Right lobe of liver (tissue), 6 donors: Measurements from ENCODE around the gene TNFRSF4. TPM values are rescaled to one million over a fixed set of nuclear protein-coding genes. Genes with fewer than 3 reads are reported as not detected.

Source experiments
- ATAC-seq, 4 donors: fragments of 200-7000 bp; cut with Tn5 transposase; one replicate each; pipeline ENCODE4 v1.9.1; 2020; ENCODE audit warnings: mild to moderate bottlenecking in 4 of 4, moderate library complexity in 4 of 4
- DNase-seq, 3 donors: peaks; one replicate each; pipeline ENCODE4 v3.0.0-alpha.2; 2020
- H3K27ac ChIP-seq, 3 donors: fragments of 200-600 bp; one replicate each; pipeline ENCODE4 v1.8.0; 2022
- H3K27me3 ChIP-seq, 2 donors: fragments of 200-600 bp; one replicate each; pipeline ENCODE4 v1.8.0; 2022
- H3K36me3 ChIP-seq, 4 donors: fragments of 200-600 bp; sonication (generic) in 1 of 4; one replicate each; pipeline versions ENCODE4 v1.5.1 to v1.8.0; 2017 to 2022; ENCODE audit warnings: control low read depth in 1 of 4
- H3K4me1 ChIP-seq, 4 donors: fragments of 200-600 bp; sonication (generic) in 1 of 4; one replicate each; pipeline versions ENCODE4 v1.5.1 to v1.8.0; 2017 to 2022; ENCODE audit warnings: control low read depth in 1 of 4
- H3K4me3 ChIP-seq, 3 donors: fragments of 200-600 bp; one replicate each; pipeline ENCODE4 v1.8.0; 2022
- H3K9me3 ChIP-seq, 4 donors: fragments of 200-600 bp; sonication (generic) in 1 of 4; one replicate each; pipeline versions ENCODE4 v1.5.1 to v1.8.0; 2017 to 2022; ENCODE audit warnings: control low read depth in 1 of 4
- CTCF ChIP-seq, 4 donors: fragments of 200-600 bp in 3 of 4; fragments of 450-650 bp in 1 of 4; IDR thresholded peaks; one replicate each; pipeline versions ENCODE4 v1.5.1 to v1.8.0; 2016 to 2022; ENCODE audit warnings: antibody characterized with exemption in 4 of 4, mild to moderate bottlenecking in 2 of 4
- POLR2A ChIP-seq: fragments of 450-650 bp; IDR thresholded peaks from one replicate; pipeline ENCODE4 v1.6.1; 2017; ENCODE audit warnings: antibody characterized with exemption, mild to moderate bottlenecking
- WGBS: methylation state at CpG from one replicate; pipeline ENCODE4 v1.1.6; 2018; ENCODE audit warnings: low coverage, low lambda C conversion rate; ENCODE audit not compliant: insufficient coverage; ENCODE audit errors: missing lambda C conversion rate; 5-methylcytosine and 5-hydroxymethylcytosine counted together
- intact Hi-C, 2 donors: fragments of 100-400 bp; cut with DNase I; formaldehyde crosslinking; loops; one replicate each; pipeline versions ENCODE4 v1.11.2 to v1.14.1; 2022
- total RNA-seq, 6 experiments: library from RNA; depleted of rRNA in 2 of 6; stranded (reverse); fragments of >200 nt in 2 of 6; fragmentation: NEBNext Ultra II Directional in 3 of 6; extraction: Animal tissue kit (Norgen Biotek cat#: 25700) in 3 of 6; gene quantifications; one replicate each; pipeline versions ENCODE4 v1.1.0 to v1.2.4, GENCODE V29; 2016 to 2023
- donor health status: DM: no; HTN: yes; CAD: no.
- donor health status: DM: no; HTN: no; CAD: no.
- donor health status: DM: no; HTN: no; CAD: no.
- donor health status: DM: no; HTN: yes; CAD: no.
- donor health status: DM: no; HTN: yes; CAD: no.

TNFRSF4 gene
- total RNA-seq, 6 experiments from 2014 or later, result 0.20 to 0.99 (median 0.28) TPM; not detected in 2

GRCh38 chr1:1207571-1207892 lies 6.4 kb downstream of the TNFRSF4 start:
- 61% methylated on average over 11 of the region's 11 CpGs for WGBS
- ATAC-seq (no peak), DNase-seq (no peak)
- Histone ChIP-seq H3K36me3 (no peaks in the 10 kb centered on the region), H3K27ac (no peak overlapping the region), H3K4me1 (peaks cover 0 to 5% (median 0%) of the 10 kb centered on the region in 4 donors), H3K27me3 (peaks cover 0 to 15% of the 10 kb centered on the region in 2 donors), H3K4me3 (no peak overlapping the region), H3K9me3 (no peaks in the 10 kb centered on the region)
- TF ChIP-seq CTCF (IDR thresholded peaks at IDR 0.05) (no peak), POLR2A (no peak)
- intact Hi-C loops, result no loop called here

GRCh38 chr1:1206966-1207531 lies 6.9 kb downstream of the TNFRSF4 start:
- WGBS, result no CpG with 5 or more reads among the region's 19 CpGs
- H3K4me3 ChIP-seq, result no peak overlapping the region
- no peak for TF ChIP-seq CTCF (IDR thresholded peaks at IDR 0.05)
- no peak for TF ChIP-seq POLR2A
- intact Hi-C loops, result no loop called here
- peaks cover 0 to 15% of the 10 kb centered on the region in 2 donors for H3K27me3 ChIP-seq
- H3K27ac ChIP-seq, result no peak overlapping the region
- peaks cover 0 to 5% (median 0%) of the 10 kb centered on the region in 4 donors for H3K4me1 ChIP-seq
- no peaks in the 10 kb centered on the region for H3K9me3 ChIP-seq
- ATAC-seq, result no peak
- DNase-seq, result peak in 2 of 3 donors; percentile 17 to 43
- H3K36me3 ChIP-seq, result no peaks in the 10 kb centered on the region

GRCh38 chr1:1206376-1206965 lies 7.5 kb downstream of the TNFRSF4 start, which contains the start of gene TNFRSF18:
TNFRSF18 (minus strand) TSS chr1:1206592; CDS start chr1:1206571, 21 bp downstream.
- no peaks in the 10 kb centered on the region for H3K9me3 ChIP-seq
- H3K27ac ChIP-seq, result no peak within 1 kb of the TSS
- TF ChIP-seq CTCF (IDR thresholded peaks at IDR 0.05) (no peak), POLR2A (no peak)
- DNase-seq (peak in 2 of 3 donors; percentile 32 to 52), ATAC-seq (peak; percentile 33 to 46 (median 38))
- peaks cover 0 to 15% of the 10 kb centered on the region in 2 donors for H3K27me3 ChIP-seq
- H3K4me1 ChIP-seq, result peaks cover 0 to 6% (median 0%) of the 10 kb centered on the region in 4 donors
- no peak within 1 kb of the TSS for H3K4me3 ChIP-seq
- intact Hi-C loops, result no loop called here
- 0% methylated on average over 17 of the region's 49 CpGs for WGBS
- no peaks in the 10 kb centered on the region for H3K36me3 ChIP-seq

GRCh38 chr1:1205769-1206375 lies 8.1 kb downstream of the TNFRSF4 start:
- no peaks in the 10 kb centered on the region for H3K9me3 ChIP-seq
- no peak overlapping the region for H3K27ac ChIP-seq
- TF ChIP-seq CTCF (IDR thresholded peaks at IDR 0.05) (no peak), POLR2A (no peak)
- no peaks in the 10 kb centered on the region for H3K36me3 ChIP-seq
- intact Hi-C loops, result no loop called here
- no peak for ATAC-seq
- peaks cover 0 to 8% (median 0%) of the 10 kb centered on the region in 4 donors for H3K4me1 ChIP-seq
- H3K27me3 ChIP-seq, result peaks cover 0 to 15% of the 10 kb centered on the region in 2 donors
- DNase-seq, result peak in 2 of 3 donors; percentile 25 to 54
- no peak overlapping the region for H3K4me3 ChIP-seq
- WGBS, result 0% methylated on average over 5 of the region's 31 CpGs
